Dendritic cell treated with granulocyte-macrophage colony-stimulating factor and Interleukin-4, amounts not matched to agents 40 ng/mL and 50 ng/mL, for 4 days (primary cell): ENCODE measurements around the gene FAM111A.
"Not testable (repeated sequence)": the region's sequence is repeated elsewhere in the genome, so short reads cannot be mapped to it uniquely, and the experiment has no call there.

Source experiments
- H3K27ac Mint-ChIP-seq: one replicate; pipeline ENCODE4 v1.8.0; 2022; ENCODE audit warnings: mild to moderate bottlenecking, mixed read lengths
- H3K27me3 Mint-ChIP-seq: one replicate; pipeline ENCODE4 v1.8.0; 2022; ENCODE audit warnings: mild to moderate bottlenecking, mixed read lengths
- H3K36me3 Mint-ChIP-seq: one replicate; pipeline ENCODE4 v1.8.0; 2022; ENCODE audit warnings: low read depth, mixed read lengths
- H3K4me1 Mint-ChIP-seq: one replicate; pipeline ENCODE4 v1.8.0; 2022; ENCODE audit warnings: low read depth, mixed read lengths
- H3K4me3 Mint-ChIP-seq: one replicate; pipeline ENCODE4 v1.8.0; 2022; ENCODE audit warnings: mild to moderate bottlenecking, moderate library complexity, mixed read lengths
- H3K9me3 Mint-ChIP-seq: one replicate; pipeline ENCODE4 v1.8.0; 2022; ENCODE audit warnings: mixed read lengths
- intact Hi-C: fragments of 100-400 bp; cut with micrococcal nuclease; formaldehyde crosslinking; loops from one replicate; pipeline ENCODE4 v1.15.0; 2022

FAM111A gene, protein sequence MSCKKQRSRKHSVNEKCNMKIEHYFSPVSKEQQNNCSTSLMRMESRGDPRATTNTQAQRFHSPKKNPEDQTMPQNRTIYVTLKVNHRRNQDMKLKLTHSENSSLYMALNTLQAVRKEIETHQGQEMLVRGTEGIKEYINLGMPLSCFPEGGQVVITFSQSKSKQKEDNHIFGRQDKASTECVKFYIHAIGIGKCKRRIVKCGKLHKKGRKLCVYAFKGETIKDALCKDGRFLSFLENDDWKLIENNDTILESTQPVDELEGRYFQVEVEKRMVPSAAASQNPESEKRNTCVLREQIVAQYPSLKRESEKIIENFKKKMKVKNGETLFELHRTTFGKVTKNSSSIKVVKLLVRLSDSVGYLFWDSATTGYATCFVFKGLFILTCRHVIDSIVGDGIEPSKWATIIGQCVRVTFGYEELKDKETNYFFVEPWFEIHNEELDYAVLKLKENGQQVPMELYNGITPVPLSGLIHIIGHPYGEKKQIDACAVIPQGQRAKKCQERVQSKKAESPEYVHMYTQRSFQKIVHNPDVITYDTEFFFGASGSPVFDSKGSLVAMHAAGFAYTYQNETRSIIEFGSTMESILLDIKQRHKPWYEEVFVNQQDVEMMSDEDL

GRCh38 chr11:59142530-59143507 lies at the start of gene FAM111A:
Gene FAM111A (plus strand): TSS chr11:59142856. CDS start chr11:59148873, 6,017 bp downstream.
- Mint-ChIP-seq H3K9me3 (no peaks in the 10 kb centered on the region), H3K27ac (peak within 1 kb of the TSS; percentile 91), H3K4me3 (peak within 1 kb of the TSS; percentile 96), H3K4me1 (peaks cover 57% of the 10 kb centered on the region), H3K36me3 (peaks cover 24% of the 10 kb centered on the region), H3K27me3 (no peaks in the 10 kb centered on the region)
- intact Hi-C loops = no loop called here

DNA sequence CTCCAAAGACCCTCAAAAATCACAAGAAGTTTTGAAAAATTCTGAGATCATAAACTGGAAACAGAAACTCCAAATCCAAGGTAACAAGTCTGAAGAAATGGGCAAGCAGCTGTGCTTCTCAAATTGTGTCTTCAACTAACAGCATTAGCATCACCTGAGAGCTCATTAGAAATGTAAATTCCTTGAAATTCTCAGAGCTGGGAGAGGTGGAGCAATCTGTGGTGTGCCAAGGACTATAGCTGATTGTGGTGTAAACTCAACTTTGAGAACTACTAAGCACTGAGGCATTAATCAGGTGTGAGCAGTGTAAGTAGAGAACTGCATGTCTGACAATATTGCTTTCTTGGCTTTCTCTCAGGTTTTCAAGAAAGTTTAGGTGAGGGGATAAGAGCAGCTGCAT lies 49.1 kb upstream of the FAM111A start:
- H3K9me3 Mint-ChIP-seq, intact Hi-C loops, H3K4me3 Mint-ChIP-seq, H3K36me3 Mint-ChIP-seq, H3K27ac Mint-ChIP-seq, H3K27me3 Mint-ChIP-seq, H3K4me1 Mint-ChIP-seq: not testable (repeated sequence)

DNA sequence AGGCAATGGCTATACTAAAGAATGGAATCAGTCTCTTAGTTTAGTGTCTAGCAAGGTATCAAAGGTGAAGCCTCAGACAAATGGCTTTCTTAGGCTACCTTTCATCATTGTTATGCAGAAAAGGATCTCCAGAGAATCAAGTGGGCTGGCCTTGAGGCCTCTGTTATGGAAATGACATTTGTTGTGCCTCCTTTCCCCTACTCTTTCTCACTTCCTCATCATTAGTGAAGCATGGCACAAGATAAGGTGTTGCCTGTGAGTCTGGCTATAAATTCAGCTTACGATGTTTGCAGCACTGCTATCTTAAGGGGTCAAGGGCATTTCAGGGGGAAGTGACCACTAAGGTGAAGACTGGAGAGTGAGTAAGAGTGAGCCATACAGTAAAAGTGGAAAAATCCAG lies 47.4 kb upstream of the FAM111A start:
- H3K9me3 Mint-ChIP-seq, intact Hi-C loops, H3K36me3 Mint-ChIP-seq, H3K4me3 Mint-ChIP-seq, H3K27me3 Mint-ChIP-seq, H3K4me1 Mint-ChIP-seq, H3K27ac Mint-ChIP-seq: not testable (repeated sequence)

- H3K36me3 Mint-ChIP-seq, H3K9me3 Mint-ChIP-seq, intact Hi-C loops, H3K27ac Mint-ChIP-seq, H3K27me3 Mint-ChIP-seq, H3K4me3 Mint-ChIP-seq, H3K4me1 Mint-ChIP-seq: not testable (repeated sequence)
These were observed 46.6 kb upstream of the FAM111A start for GRCh38 chr11:59095972-59096575.

DNA sequence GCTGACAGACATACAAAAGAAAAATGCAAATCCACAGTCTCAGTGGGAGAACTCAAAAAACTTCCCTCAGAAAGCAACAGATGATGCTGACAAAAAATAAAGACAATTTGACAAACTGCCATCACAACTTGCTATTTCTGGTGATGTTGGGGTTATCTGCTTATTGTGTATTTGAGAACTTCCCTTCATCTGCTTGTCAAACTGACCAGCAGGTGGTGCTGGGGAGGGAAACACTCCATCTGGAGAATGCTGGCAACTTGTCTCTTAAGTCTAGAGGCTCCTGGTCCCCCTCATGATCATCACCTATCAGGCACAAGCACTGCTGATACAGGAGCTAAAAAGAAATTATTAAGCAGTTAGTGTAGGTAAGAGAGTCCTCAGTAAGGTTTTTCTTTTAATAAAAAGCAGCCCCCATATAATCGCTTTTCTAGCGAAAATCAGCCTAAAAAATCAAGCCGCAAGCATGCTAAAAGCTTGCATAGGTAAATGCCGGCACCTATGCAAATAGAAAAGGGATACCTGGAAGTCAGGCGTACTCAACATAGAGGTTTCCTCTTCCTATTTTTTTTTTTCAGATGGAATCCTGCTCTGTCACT lies 45.4 kb upstream of the FAM111A start:
- H3K4me1 Mint-ChIP-seq = peaks cover 12% of the 10 kb centered on the region
- intact Hi-C loops = loop anchor here (1.0 kb wide), 2 partner anchors 39 to 61 kb away; no protein-coding TSS in a partner anchor
- peaks cover 3% of the 10 kb centered on the region for H3K27me3 Mint-ChIP-seq
- H3K9me3 Mint-ChIP-seq = no peaks in the 10 kb centered on the region
- no peaks in the 10 kb centered on the region for H3K36me3 Mint-ChIP-seq
- H3K4me3 Mint-ChIP-seq = no peak overlapping the region
- H3K27ac Mint-ChIP-seq = no peak overlapping the region

DNA sequence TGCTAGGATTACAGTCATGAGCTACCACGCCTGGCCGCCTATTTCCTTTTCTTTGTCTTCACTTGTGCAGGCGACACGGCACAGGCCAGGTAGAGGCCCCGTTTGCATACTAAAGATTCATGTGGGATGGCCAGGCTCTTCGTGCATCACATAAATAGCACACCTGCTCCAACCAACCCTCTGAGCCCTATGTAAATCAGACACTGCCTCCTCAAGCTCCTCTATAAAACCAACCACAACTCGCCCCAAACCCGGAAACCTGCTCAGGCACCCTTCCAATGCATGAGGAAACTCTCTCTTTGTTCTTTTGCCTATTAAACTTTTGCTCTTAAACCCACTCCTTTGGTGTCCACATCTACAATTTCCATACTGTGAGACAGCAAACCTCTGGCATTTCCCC lies 44.7 kb upstream of the FAM111A start:
- peaks cover 15% of the 10 kb centered on the region for H3K4me1 Mint-ChIP-seq
- not testable (repeated sequence) for H3K9me3 Mint-ChIP-seq, H3K27me3 Mint-ChIP-seq, H3K36me3 Mint-ChIP-seq, H3K27ac Mint-ChIP-seq, H3K4me3 Mint-ChIP-seq
- intact Hi-C loops = loop anchor here (1.0 kb wide), 2 partner anchors 38 to 60 kb away; no protein-coding TSS in a partner anchor

- Mint-ChIP-seq H3K27me3 (peaks cover 21% of the 10 kb centered on the region), H3K27ac (no peak overlapping the region), H3K4me1 (peaks cover 26% of the 10 kb centered on the region), H3K9me3 (no peaks in the 10 kb centered on the region), H3K4me3 (peak overlapping the region; percentile 67), H3K36me3 (no peaks in the 10 kb centered on the region)
- intact Hi-C loops = no loop called here
These were observed 40.3 kb upstream of the FAM111A start for GRCh38 chr11:59102259-59102765.

GRCh38 chr11:59106363-59107336 lies 36.0 kb upstream of the FAM111A start, which contains the start of gene FAM111B:
Gene FAM111B (plus strand): TSS chr11:59107237. CDS start chr11:59109626, 2,389 bp downstream.
- Mint-ChIP-seq H3K4me3 (peak within 1 kb of the TSS; percentile 82), H3K9me3 (no peaks in the 10 kb centered on the region), H3K27me3 (peaks cover 21% of the 10 kb centered on the region), H3K4me1 (peaks cover 45% of the 10 kb centered on the region), H3K36me3 (no peaks in the 10 kb centered on the region), H3K27ac (no peak within 1 kb of the TSS)
- intact Hi-C loops = no loop called here

GRCh38 chr11:59107721-59108120 lies 34.9 kb upstream of the FAM111A start:
- Mint-ChIP-seq H3K27me3 (peaks cover 19% of the 10 kb centered on the region), H3K4me1 (peaks cover 36% of the 10 kb centered on the region)
- H3K27ac Mint-ChIP-seq, H3K9me3 Mint-ChIP-seq, H3K4me3 Mint-ChIP-seq, intact Hi-C loops, H3K36me3 Mint-ChIP-seq: not testable (repeated sequence)

DNA sequence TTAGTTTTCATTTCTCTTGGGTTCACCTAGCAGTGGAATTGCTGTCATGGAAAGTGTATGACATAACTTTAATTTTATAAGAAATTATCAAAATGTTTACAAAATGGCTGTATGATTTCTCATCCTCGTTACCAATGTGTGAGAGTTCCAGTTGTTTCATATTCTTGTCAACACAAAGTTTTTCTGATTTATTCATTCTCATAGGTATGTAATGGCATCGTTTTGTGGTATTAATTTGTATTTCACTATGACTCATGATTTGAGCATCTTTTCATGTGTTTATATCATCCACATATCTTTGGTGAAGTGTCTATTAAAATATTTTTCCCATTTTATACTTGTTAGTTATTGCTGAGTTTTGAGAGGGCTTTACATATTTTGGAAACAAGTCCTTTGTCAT lies 30.2 kb upstream of the FAM111A start:
- intact Hi-C loops = no loop called here
- no peak overlapping the region for H3K27ac Mint-ChIP-seq
- peaks cover 18% of the 10 kb centered on the region for H3K4me1 Mint-ChIP-seq
- peaks cover 14% of the 10 kb centered on the region for H3K36me3 Mint-ChIP-seq
- H3K9me3 Mint-ChIP-seq = peaks cover 6% of the 10 kb centered on the region
- no peak overlapping the region for H3K4me3 Mint-ChIP-seq
- no peaks in the 10 kb centered on the region for H3K27me3 Mint-ChIP-seq

GRCh38 chr11:59114344-59114743 lies 28.3 kb upstream of the FAM111A start:
- Mint-ChIP-seq H3K36me3 (peaks cover 27% of the 10 kb centered on the region), H3K9me3 (peaks cover 25% of the 10 kb centered on the region), H3K4me3 (no peak overlapping the region), H3K27me3 (no peaks in the 10 kb centered on the region), H3K4me1 (no peaks in the 10 kb centered on the region), H3K27ac (no peak overlapping the region)
- intact Hi-C loops = no loop called here

- Mint-ChIP-seq H3K36me3 (peaks cover 27% of the 10 kb centered on the region), H3K27ac (no peak overlapping the region), H3K9me3 (peaks cover 27% of the 10 kb centered on the region)
These were observed 27.1 kb upstream of the FAM111A start for GRCh38 chr11:59115553-59115952.

More at GRCh38 chr11:59115553-59115952, 27.1 kb upstream of the FAM111A start:
- intact Hi-C loops = no loop called here
- Mint-ChIP-seq H3K27me3 (no peaks in the 10 kb centered on the region), H3K4me3 (no peak overlapping the region), H3K4me1 (no peaks in the 10 kb centered on the region)
